ENCODE data around the gene EIF4G3. TPM values are rescaled to one million over a fixed set of nuclear protein-coding genes. Genes with fewer than 3 reads are reported as not detected.
"Not testable (repeated sequence)": the region's sequence is repeated elsewhere in the genome, so short reads cannot be mapped to it uniquely, and the experiment has no call there.

EIF4G3 gene
- polyA plus RNA-seq, 4 donors = 61.0 to 70.8 (median 68.9) TPM

DNA sequence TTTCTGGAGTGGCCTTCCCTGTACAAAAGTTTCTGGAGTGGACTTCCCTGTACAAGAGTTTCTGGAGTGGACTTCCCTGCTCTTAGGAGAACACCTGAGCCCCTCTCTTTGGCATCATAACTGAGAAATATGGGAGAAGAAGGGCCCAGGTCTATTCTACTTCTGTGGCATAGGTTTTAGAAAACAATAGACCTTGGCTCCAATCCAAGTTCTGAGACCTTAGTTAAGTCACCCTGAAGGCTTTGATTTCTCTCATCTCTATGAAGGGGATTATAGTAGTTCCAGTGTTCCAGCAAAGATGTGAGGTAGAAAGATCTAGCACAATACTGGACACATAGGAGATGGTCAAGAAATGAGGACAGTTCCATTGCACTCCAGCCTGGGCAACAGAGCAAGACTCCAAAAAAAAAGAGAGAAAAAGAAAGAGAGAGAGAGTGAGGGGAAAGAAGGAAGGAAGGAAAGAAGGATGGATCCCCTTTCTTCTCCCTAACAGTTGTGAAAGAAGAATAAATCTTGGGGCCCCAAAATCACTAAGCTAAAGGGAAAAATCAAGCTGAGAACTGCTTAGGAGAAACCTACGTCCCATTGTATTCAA, 13.3 kb upstream of the EIF4G3 start:
- DNase-seq (ENCODE audit: low read depth in 4 of 4, low spot score in 2 of 4) = no peak

DNA sequence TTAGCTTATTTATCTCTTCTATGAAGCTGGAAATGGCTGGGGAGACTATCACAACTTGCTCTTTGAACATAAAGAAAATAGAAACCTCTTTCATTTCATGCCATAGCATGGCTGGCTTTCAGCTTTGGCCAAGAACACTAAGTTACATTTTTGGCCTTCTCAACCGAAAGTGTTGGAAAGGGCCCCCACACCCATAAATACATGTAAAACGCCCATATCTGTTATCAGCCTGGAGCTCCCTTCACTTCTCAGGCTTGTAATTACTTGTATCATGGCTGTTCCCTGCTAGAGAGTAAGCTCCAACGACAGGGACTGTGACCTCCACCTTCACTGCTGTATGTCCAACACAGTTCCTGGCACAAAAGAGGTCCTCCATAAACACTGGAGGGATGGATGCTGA, 12.7 kb upstream of the EIF4G3 start:
- no peak for DNase-seq (ENCODE audit: low read depth in 4 of 4, low spot score in 2 of 4)

DNA sequence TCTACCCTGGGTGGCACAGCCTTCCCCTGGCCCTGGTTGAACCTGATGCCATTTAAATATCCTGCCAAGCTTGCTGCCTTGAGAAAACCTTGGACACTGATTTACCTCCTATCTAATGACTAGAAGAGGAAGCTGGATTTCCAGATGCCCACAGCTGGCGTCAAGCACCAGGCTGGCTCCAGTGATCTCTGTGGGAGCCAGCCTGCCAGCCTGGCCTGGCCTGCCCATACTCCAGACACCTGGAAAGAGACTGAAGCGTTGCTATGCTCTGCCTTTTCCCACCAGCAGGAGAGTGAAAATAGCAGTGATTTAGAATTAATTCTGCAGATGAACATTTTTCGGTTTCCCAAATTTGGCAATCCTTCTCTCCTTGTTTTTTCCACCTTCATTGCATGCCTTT, 11.5 kb upstream of the EIF4G3 start:
- DNase-seq (ENCODE audit: low read depth in 4 of 4, low spot score in 2 of 4) = no peak

DNA sequence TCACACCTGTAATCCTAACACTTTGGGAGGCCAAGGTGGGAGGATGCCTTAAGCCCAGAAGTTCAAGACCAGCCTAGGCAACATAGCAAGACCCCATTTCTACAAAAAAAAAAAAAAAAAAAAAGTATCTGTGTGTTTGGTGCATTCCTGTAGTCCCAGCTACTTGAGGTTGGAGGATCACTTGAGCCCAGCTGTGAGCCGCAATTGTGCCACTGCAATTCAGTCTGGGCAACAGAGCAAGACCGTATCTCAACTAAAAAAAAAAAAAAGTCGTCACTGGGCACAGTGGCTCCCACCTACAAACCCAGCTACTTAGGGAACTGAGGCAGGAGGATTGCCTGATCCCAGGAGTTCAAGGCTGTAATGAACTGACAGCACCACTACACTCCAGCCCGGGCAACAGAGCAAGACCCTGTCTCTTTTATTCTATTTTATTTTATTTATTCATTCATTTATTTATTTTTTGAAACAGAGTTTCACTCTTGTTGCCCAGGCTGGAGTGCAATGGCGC, 8.6 kb upstream of the EIF4G3 start:
- DNase-seq (ENCODE audit: low read depth in 4 of 4, low spot score in 2 of 4) = no peak

DNA sequence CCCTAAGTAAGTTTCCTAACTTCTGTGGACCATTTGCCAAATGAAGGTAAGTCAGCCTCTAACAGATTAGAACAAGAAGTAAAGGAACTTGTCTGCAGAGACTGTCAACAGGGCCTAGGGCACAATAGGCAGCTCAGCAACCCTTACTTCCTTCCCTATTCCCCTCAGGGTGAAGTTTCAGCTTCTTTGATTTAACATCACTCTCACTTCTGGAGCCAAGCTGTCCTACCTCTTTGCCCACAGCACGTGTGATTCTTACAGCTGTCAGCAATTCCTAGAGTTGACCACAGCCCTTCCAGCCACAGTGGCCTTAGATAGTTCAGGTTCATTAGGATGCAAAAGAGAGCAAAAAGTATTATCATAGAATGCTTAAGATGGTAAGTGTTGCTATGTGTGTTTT, 7.6 kb upstream of the EIF4G3 start:
- no peak for DNase-seq (ENCODE audit: low read depth in 4 of 4, low spot score in 2 of 4)

DNA sequence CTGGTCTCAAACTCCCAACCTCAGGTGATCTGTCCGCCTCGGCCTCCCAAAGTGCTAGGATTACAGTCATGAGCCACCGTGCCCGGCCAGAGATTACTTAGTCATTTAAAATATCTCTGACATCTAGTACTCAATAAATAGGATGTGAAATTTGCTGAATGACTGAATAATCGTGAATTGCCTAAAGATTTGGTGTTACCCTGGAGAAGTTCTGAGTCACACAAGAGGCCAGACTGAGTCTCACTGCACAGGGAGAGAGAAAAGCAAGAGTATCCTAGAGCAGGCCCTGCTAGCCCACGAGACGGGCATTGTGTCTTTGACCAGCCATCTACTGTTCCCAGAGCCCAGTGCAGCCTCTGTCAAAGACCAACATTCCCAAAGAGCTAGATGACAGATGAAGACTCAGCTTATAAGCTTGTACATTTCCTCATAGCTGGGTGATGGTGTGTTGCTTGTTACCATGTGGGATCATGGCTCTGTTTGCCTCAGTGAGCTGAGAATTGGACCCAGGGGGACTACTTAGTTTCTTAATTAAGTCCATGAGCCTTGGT, 5.6 kb upstream of the EIF4G3 start:
- DNase-seq (ENCODE audit: low read depth in 4 of 4, low spot score in 2 of 4) = no peak

DNA sequence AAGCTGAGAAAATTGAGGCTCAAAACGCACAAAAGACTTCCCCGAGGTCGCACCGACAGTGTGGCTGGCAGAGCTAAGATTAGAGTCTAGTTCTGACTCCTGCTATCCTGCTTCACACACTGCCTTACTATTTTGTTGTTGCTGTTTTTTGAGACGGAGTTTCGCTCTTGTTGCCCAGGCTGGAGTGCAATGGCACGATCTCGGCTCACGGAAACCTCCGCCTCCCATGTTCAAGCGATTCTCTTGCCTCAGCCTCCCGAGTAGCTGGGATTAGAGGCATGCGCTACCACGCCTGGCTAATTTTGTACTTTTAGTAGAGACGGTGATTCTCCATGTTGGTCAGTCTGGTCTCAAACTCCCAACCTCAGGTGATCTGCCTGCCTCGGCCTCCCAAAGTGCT, 1.6 kb upstream of the EIF4G3 start:
- DNase-seq (ENCODE audit: low read depth in 4 of 4, low spot score in 2 of 4) = not testable (repeated sequence)

DNA sequence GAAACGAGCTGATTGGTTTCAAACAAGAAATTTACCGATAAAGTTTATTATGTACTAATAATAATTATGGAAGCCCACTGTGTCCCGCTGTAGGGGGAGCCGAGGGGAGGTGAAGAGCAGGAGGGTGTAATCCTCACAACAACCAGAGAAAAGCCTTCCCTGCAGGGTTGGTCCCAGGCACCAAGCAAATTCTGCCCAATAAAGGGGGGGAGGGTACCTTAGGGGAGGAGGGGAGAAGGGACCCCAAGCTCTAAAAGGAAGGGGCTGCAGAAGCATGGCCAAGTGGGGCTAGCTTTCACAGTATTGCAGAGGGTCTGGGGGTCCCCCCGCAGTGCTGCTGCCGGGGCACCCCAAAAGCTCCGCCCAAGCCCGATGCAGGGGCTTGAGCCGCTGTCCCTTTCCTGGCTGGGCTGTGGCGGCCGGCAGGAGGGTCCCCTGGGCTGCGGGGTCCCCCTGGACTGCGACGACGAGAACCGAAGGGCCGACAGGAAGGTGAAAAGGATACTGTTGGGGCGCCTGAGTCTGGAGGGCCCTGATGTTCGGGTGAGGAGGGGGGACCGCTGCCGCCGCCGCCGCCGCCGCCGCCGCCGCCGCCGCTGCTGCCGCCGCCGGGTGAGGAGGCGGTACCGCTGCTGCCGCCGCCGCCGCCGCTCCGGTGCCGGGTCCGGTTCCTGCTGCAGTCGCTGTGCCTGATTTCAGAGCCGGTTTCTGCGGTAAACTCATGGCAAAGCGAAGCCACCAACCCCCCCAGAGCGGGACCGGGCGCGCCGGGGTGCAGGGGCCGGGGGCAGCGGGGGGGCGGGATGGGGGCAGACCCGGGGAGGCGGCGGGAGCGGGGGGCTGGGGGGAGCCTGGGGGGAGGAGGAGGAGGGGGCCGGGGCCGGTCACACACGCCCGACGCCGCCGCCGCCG, 771 bp downstream of the EIF4G3 start:
- DNase-seq (ENCODE audit: low read depth in 4 of 4, low spot score in 2 of 4) = peak in 2 of 4 donors; percentile 22 to 31

DNA sequence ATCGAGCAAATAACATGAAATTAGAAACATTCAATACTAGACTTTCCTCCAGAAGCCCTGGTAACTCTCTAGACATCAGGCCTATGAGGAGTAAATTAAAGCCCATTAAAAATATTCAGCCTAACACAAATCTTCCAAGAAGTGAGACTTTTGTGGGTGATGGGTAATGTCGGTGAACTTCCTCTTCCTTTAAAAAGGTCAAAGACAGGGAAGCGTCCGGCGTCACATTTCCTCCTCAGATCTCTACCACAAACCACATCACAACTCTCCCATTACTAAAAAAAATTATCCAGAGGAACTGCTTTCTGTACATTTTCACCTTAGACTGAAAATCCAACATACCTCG, 1.4 kb downstream of the EIF4G3 start:
- DNase-seq (ENCODE audit: low read depth in 4 of 4, low spot score in 2 of 4) = no peak

DNA sequence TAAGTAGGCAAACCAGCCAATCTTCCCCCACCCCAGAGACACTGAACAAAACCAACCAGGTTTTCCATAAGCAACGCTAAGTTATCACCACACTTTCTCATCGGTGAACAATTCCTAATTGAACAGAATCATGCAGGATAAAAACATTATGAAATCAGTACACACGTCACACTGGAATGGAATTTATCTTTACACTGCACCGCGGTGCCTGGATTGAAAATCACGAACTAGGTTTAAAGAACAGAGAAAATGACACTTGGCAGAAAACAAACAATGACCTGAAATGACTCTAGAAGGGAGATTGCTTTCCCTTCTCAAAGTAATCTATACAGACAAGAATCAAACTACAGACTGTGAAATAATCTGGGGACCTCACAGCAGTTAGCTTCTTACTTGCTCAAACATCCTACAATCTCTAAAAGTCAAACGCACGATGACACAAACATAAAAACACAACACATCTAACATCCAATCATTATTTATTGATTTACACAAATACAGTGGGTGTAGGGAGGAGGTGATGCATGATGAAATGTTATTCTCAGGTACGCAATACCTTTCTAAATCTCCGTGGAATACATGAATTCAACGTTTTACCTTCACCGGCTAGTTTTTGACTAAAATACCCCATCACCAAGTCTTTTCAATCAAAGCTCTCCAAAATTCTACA, 1.9 kb downstream of the EIF4G3 start:
- DNase-seq (ENCODE audit: low read depth in 4 of 4, low spot score in 2 of 4) = no peak

DNA sequence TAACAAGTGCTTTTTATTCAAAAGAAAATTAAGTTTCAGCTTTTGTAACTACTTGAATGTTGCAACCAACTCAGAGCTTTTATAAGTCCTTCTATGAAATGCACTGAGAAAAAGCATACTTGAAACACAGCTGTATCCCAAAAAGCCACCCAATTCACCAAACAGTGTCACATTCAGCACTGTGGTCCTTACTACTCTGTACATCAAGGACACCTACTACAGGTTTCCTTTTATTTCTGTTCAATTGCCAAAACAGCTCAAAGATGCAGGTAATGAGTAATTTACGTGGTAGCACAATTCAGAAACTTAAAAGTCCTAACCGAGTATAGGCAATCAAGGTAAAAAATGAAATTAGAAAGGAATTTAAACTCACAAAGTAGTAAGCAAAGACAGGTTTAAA, 2.5 kb downstream of the EIF4G3 start:
- no peak for DNase-seq (ENCODE audit: low read depth in 4 of 4, low spot score in 2 of 4)

DNA sequence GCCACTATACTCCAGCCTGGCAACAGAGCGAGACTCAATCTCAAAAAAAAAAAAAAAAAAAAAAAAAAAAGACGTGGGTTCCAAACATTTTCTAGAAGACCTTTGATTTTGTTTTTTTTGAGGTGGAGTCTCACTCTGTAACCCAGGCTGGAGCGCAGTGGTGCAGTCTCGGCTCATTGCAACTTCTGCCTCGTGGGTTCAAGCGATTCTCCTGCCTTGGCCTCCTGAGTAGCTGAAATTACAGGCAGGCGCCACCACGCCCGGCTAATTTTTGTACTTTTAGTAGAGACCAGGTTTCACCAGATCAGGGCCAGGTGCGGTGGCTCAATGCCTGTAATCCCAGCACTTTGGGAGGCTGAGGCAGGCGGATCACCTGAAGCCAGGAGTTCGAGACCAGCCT, 3.6 kb downstream of the EIF4G3 start:
- not testable (repeated sequence) for DNase-seq (ENCODE audit: low read depth in 4 of 4, low spot score in 2 of 4)

DNA sequence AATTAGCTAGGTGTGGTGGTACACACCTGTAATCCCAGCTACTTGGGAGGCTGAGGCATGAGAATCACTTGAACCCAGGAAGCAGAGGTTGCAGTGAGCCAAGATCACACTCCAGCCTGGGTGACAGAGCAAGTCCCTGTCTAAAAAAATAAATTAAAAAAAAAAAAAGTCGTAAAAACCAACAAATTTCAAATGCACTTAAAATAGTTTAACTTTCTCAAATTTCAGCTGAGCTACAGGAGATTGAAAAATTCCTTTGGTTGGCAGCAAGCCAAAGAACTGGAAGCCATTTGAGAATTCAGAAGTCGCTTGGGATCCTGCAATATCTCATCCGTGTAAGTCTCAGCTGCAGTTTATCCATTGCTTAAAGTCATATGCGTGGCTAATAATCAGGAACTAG, 5.9 kb downstream of the EIF4G3 start:
- DNase-seq (ENCODE audit: low read depth in 4 of 4, low spot score in 2 of 4) = peak in 1 of 4 donors; percentile 53

DNA sequence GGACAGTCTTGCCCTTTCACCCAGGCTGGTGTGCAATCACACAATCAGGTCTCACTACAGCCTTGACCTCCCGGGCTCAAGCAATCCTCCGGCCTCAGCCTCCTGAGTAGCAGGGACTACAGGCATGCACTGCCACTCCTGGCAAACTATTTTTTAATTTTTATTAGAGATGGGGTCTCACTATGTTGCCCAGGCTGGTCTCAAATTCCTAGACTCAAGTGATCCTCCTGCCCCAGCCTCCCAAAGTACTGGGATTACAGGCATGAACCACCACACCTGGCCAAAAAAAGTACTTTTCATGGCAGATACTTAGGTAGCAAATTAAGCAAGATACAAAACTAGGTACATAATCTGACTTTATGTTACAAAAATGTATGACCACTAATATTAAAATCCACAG, 8.3 kb downstream of the EIF4G3 start:
- no peak for DNase-seq (ENCODE audit: low read depth in 4 of 4, low spot score in 2 of 4)

DNA sequence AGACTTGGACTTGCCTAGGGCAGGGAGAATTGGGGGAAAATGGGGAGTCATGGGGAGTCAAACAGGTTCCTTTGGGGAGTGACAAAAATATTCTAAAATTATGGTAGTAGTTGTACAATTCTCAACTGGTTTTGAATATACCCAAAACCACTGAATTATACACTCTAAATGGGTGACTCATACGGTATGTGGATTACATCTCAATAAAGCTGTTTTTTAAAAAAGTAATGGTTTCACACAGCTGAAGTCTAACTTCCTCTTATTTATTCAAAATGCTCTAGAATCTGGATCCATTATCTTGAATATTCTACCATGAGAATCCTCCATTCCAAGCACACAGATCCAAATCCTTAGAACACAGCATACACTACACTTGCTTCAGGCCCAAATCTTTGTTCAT, 11.1 kb downstream of the EIF4G3 start:
- no peak for DNase-seq (ENCODE audit: low read depth in 4 of 4, low spot score in 2 of 4)

DNA sequence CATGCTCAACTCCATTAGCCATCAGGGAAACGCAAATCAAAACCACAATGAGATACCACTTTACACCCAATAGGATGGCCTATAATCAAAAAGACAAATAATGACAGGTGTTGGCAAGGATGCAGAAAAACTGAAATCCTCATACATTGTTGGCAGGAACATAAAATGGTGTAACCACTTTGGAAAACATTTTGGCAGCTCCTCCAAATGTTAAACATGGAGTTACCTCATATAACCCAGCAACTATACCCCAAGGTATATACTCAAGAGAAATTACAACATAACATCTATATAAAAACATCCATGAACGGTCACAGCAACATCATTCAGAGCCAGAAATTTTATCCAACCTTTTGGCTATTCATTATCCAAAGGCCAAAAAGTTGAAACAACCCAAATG, 11.6 kb downstream of the EIF4G3 start:
- no peak for DNase-seq (ENCODE audit: low read depth in 4 of 4, low spot score in 2 of 4)

DNA sequence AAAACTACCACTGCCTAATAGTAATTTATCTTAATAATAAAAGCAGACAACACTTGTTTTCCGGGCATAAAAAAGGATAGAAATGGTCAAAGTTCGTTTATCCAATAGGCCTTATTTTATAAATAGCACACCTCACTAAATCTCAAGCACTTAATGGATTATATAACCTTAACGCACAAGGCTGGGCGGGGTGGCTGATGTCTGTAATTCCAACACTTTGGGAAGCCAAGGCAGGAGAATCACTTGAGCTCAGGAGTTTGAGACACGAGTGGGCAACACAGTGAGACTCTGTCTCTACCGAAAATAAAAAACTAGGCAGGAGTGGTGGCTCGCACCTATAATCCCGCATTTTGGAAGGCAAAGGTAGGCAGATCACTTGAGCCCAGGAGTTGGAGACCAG, 12.4 kb downstream of the EIF4G3 start:
- DNase-seq (ENCODE audit: low read depth in 4 of 4, low spot score in 2 of 4) = no peak

DNA sequence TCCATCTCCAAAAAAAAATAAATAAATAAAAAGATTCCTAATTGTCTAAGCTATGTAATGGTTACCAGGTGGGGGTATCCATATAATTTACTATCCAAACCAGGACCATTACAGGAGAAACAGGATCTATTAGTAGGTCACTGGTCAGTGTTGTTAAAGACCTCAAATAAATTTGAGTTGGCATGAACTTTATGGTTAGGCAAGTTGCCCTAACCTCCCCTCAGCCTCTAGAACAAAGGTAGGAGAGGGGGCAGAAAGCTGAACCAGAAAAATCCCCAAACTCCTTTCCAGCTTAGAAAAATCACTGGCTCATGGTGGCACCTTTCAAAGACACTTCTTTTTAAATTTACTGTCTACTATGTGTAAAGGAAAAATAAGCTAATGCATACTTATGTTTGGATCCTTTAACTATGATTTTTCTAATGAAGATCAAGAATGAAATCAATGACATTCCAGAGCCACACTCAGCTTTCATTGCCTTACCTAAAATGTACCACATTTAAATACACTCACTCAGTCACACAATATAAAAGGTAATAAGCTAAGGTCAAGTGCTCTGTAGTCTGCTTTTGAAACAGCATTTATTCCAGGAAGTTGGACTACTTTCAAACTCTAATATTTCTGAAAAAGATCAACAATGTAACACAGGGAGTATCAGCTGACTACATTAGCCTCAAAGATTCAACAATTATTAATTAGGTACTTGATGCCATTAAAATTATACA, 13.8 kb downstream of the EIF4G3 start:
- no peak for DNase-seq (ENCODE audit: low read depth in 4 of 4, low spot score in 2 of 4)

DNA sequence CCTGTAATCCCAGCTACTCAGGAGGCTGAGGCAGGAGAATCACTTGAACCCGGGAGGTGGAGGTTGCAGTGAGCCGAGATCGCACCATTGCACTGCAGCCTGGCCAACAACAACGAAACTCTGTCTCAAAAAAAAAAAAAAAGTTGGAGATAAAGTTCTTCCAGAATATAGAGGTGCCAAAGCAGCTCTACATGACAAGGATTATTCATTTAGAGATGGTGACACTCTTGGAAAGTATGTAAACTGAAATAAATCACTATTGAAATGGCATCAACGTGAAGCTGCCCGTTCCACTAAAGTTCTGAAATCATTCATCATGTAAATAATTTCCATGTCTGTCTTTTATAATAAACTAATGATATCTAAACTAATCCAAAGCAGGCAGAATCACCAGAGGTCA, 14.9 kb downstream of the EIF4G3 start:
- DNase-seq (ENCODE audit: low read depth in 4 of 4, low spot score in 2 of 4) = no peak

DNA sequence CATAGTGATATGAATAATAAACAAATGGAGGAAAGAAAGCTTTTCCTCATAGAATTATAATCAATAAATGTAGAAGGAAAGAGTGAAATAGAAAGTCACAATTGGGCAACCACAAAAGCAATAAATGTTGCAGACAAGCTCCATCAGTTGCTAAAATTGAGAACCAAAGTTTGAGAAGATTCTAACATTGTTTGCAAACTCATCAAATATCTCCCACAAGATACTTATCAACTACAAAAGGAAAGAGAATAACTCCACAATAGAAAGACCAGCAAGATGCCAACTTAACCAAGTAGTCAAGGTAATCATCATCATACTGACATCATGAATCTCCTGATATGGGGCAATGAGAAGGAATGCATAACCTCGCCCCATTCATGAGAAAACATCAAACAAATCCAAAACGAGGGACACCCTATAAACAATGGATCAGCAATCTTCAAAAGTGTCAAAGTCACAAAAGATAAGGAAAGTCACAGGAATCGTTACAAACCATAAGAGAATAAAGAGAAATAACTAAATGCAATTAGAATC, 16.4 kb downstream of the EIF4G3 start:
- DNase-seq (ENCODE audit: low read depth in 4 of 4, low spot score in 2 of 4) = no peak
